H9 (cell line): ENCODE measurements around the gene ONECUT1. TPM values are rescaled to one million over a fixed set of nuclear protein-coding genes. Genes with fewer than 3 reads are reported as not detected.

Experiments
- DNase-seq: peaks from one replicate; pipeline ENCODE4 v3.0.0-alpha.2; 2017
- H2AFZ ChIP-seq: one replicate; pipeline ENCODE4 v1.6.1; 2013; ENCODE audit warnings: mild to moderate bottlenecking, low read length, control low read depth, moderate library complexity
- H2AK5ac ChIP-seq: 2 replicates; pipeline ENCODE4 v1.6.1; 2013; ENCODE audit warnings: low read length, control low read depth, mixed read lengths; ENCODE audit not compliant: insufficient read length
- H2BK120ac ChIP-seq: one replicate; pipeline ENCODE4 v1.6.1; 2013; ENCODE audit warnings: low read depth, mild to moderate bottlenecking, low read length, control low read depth, inconsistent platforms; ENCODE audit not compliant: poor library complexity, severe bottlenecking
- H2BK12ac ChIP-seq: 2 replicates; pipeline ENCODE4 v1.6.1; 2013; ENCODE audit warnings: low read length, control low read depth, mixed read lengths, low read depth; ENCODE audit not compliant: insufficient read length
- H2BK15ac ChIP-seq: 2 replicates; pipeline ENCODE4 v1.6.1; 2013; ENCODE audit warnings: low read depth, low read length, control low read depth
- H2BK20ac ChIP-seq: one replicate; pipeline ENCODE4 v1.6.1; 2013; ENCODE audit warnings: low read depth, mild to moderate bottlenecking, low read length, control low read depth, inconsistent platforms; ENCODE audit not compliant: poor library complexity, severe bottlenecking
- H2BK5ac ChIP-seq: 2 replicates; pipeline ENCODE4 v1.6.1; 2013; ENCODE audit warnings: low read length, control low read depth, mixed read lengths; ENCODE audit not compliant: insufficient read length
- H3K14ac ChIP-seq: 2 replicates; pipeline ENCODE4 v1.6.1; 2013; ENCODE audit warnings: low read length, control low read depth; ENCODE audit not compliant: insufficient read depth
- H3K18ac ChIP-seq: 2 replicates; pipeline ENCODE4 v1.6.1; 2013; ENCODE audit warnings: low read depth, mild to moderate bottlenecking, mixed read lengths, low read length, control low read depth; ENCODE audit not compliant: insufficient read length
- H3K23ac ChIP-seq: 2 replicates; pipeline ENCODE4 v1.6.1; 2013; ENCODE audit warnings: low read length, control low read depth, mixed read lengths, low read depth; ENCODE audit not compliant: insufficient read length
- H3K23me2 ChIP-seq: 2 replicates; pipeline ENCODE4 v1.6.1; 2013; ENCODE audit warnings: low read depth, mild to moderate bottlenecking, mixed read lengths, low read length, control low read depth; ENCODE audit not compliant: insufficient read length, poor library complexity, severe bottlenecking
- H3K27ac ChIP-seq: 2 replicates; pipeline ENCODE4 v1.5.1; 2013; ENCODE audit warnings: low read length, control low read depth, mixed read lengths, low read depth; ENCODE audit not compliant: insufficient read length
- H3K27me3 ChIP-seq: 2 replicates; pipeline ENCODE4 v1.6.1; 2013; ENCODE audit warnings: low read length, control low read depth, inconsistent platforms; ENCODE audit not compliant: insufficient read depth
- H3K4ac ChIP-seq: 2 replicates; pipeline ENCODE4 v1.6.1; 2013; ENCODE audit warnings: low read depth, mild to moderate bottlenecking, control low read depth, inconsistent platforms, low read length, moderate library complexity
- H3K4me1 ChIP-seq: 2 replicates; pipeline ENCODE4 v1.6.1; 2013; ENCODE audit warnings: low read length, control low read depth, inconsistent platforms; ENCODE audit not compliant: insufficient read depth
- H3K4me2 ChIP-seq: 2 replicates; pipeline ENCODE4 v1.6.1; 2013; ENCODE audit warnings: low read length, control low read depth, mixed read lengths; ENCODE audit not compliant: insufficient read length, insufficient read depth
- H3K56ac ChIP-seq: 2 replicates; pipeline ENCODE4 v1.6.1; 2013; ENCODE audit warnings: low read depth, mild to moderate bottlenecking, mixed read lengths, low read length, control low read depth; ENCODE audit not compliant: insufficient read length
- H3K79me1 ChIP-seq: 2 replicates; pipeline ENCODE4 v1.6.1; 2013; ENCODE audit warnings: low read depth, mild to moderate bottlenecking, moderate library complexity, low read length, control low read depth, inconsistent platforms; ENCODE audit not compliant: insufficient read depth, poor library complexity, severe bottlenecking
- H3K79me2 ChIP-seq: 2 replicates; pipeline ENCODE4 v1.6.1; 2013; ENCODE audit warnings: low read length, control low read depth, inconsistent platforms; ENCODE audit not compliant: insufficient read depth
- H3K9ac ChIP-seq: 2 replicates; pipeline ENCODE4 v1.6.1; 2013; ENCODE audit warnings: low read length, control low read depth, mixed read lengths; ENCODE audit not compliant: insufficient read length; ENCODE audit errors: extremely low read depth
- H3K9me3 ChIP-seq: one replicate; pipeline ENCODE4 v1.6.1; 2013; ENCODE audit warnings: low read depth, low read length, inconsistent platforms; ENCODE audit not compliant: control insufficient read depth
- H3T11ph ChIP-seq: one replicate; pipeline ENCODE4 v1.6.1; 2013; ENCODE audit warnings: mild to moderate bottlenecking, low read length, control low read depth, inconsistent platforms
- H4K20me1 ChIP-seq: one replicate; pipeline ENCODE4 v1.6.1; 2013; ENCODE audit not compliant: control insufficient read depth, insufficient read length, insufficient read depth
- H4K5ac ChIP-seq: 2 replicates; pipeline ENCODE4 v1.6.1; 2013; ENCODE audit warnings: low read depth, mild to moderate bottlenecking, mixed read lengths, low read length, control low read depth; ENCODE audit not compliant: insufficient read length
- H4K8ac ChIP-seq: replicated peaks from 2 replicates; pipeline ENCODE4 v1.6.1; 2013; ENCODE audit warnings: low read length, control low read depth, mixed read lengths, low read depth; ENCODE audit not compliant: insufficient read length
- H4K91ac ChIP-seq: 2 replicates; pipeline ENCODE4 v1.6.1; 2013; ENCODE audit warnings: low read depth, mild to moderate bottlenecking, moderate library complexity, mixed read lengths, low read length, control low read depth; ENCODE audit not compliant: insufficient read length
- H3K27ac Mint-ChIP-seq, 3 experiments: 2 replicates in 2 of 3; 3 replicates in 1 of 3; pipeline ENCODE4 v1.8.0; 2020 to 2021; ENCODE audit warnings: mixed read lengths in 3 of 3, mild to moderate bottlenecking in 1 of 3, moderate library complexity in 1 of 3
- H3K27me3 Mint-ChIP-seq: 2 replicates; pipeline ENCODE4 v1.8.0; 2021; ENCODE audit warnings: low read depth, mild to moderate bottlenecking, moderate library complexity, mixed read lengths
- H3K36me3 Mint-ChIP-seq, 3 experiments: 2 replicates in 2 of 3; 3 replicates in 1 of 3; pipeline ENCODE4 v1.8.0; 2020 to 2021; ENCODE audit warnings: low read depth in 3 of 3, mixed read lengths in 3 of 3; ENCODE audit not compliant: insufficient read depth in 1 of 3
- H3K4me1 Mint-ChIP-seq, 2 experiments: 2 replicates each; pipeline ENCODE4 v1.8.0; 2020; ENCODE audit warnings: mixed read lengths in 2 of 2
- H3K4me3 Mint-ChIP-seq, 2 experiments: 2 replicates in 1 of 2; 3 replicates in 1 of 2; pipeline ENCODE4 v1.8.0; 2020 to 2021; ENCODE audit warnings: mild to moderate bottlenecking in 2 of 2, mixed read lengths in 2 of 2, moderate library complexity in 1 of 2
- H3K9me3 Mint-ChIP-seq, 2 experiments: 2 replicates in 1 of 2; 3 replicates in 1 of 2; pipeline ENCODE4 v1.8.0; 2020; ENCODE audit warnings: mild to moderate bottlenecking in 2 of 2, mixed read lengths in 2 of 2, moderate library complexity in 1 of 2
- CTCF ChIP-seq: fragments of 200-600 bp; sonication (generic); conservative IDR thresholded peaks from 3 replicates; pipeline ENCODE4 v1.8.0; 2021; ENCODE audit warnings: antibody characterized with exemption, mild to moderate bottlenecking
- WGBS: extraction: QIAGEN DNeasy Blood & Tissue Kit; methylation state at CpG from one replicate; pipeline ENCODE4 v1.1.7; 2013; ENCODE audit warnings: missing lambda C conversion rate, low lambda C conversion rate, mixed read lengths; ENCODE audit not compliant: insufficient read length; ENCODE audit errors: extremely low coverage; 5-methylcytosine and 5-hydroxymethylcytosine counted together
- total RNA-seq: library from RNA; stranded (reverse); gene quantifications from 2 replicates; pipeline ENCODE4 v1.2.1, GENCODE V29; 2021

The ONECUT1 gene
- total RNA-seq, 1 experiment from 2014 or later: 14.1 TPM

GRCh38 chr15:52715411-52715810, 74.7 kb downstream of the ONECUT1 start:
- Histone ChIP-seq H2BK15ac (no peak overlapping the region), H3K27me3 (no peaks in the 10 kb centered on the region), H3K27ac (no peak overlapping the region), H2BK5ac (no peak overlapping the region), H2AFZ (no peak overlapping the region), H3K4me2 (no peak overlapping the region), H3K23me2 (no peaks in the 10 kb centered on the region), H2BK120ac (no peak overlapping the region), H4K91ac (no peak overlapping the region), H3T11ph (no peak overlapping the region), H3K18ac (no peak overlapping the region), H2BK20ac (no peak overlapping the region), H3K56ac (no peak overlapping the region), H3K14ac (no peak overlapping the region), H3K79me1 (no peaks in the 10 kb centered on the region), H3K9me3 (no peaks in the 10 kb centered on the region), H2AK5ac (no peak overlapping the region), H4K5ac (no peak overlapping the region), H3K9ac (no peak overlapping the region), H4K20me1 (no peaks in the 10 kb centered on the region), H3K4me1 (peaks cover 3% of the 10 kb centered on the region; the same call in 1 of the 2 replicates), H3K23ac (no peak overlapping the region), H3K79me2 (no peaks in the 10 kb centered on the region), H4K8ac (no peak overlapping the region), H2BK12ac (no peak overlapping the region), H3K4ac (no peak overlapping the region)
- Mint-ChIP-seq H3K27me3 (no peaks in the 10 kb centered on the region; the same call in 1 of the 2 replicates), H3K4me1 (peaks cover 7 to 14% of the 10 kb centered on the region in 2 experiments), H3K9me3 (no peaks in the 10 kb centered on the region), H3K27ac (no peak overlapping the region), H3K4me3 (no peak overlapping the region; a peak in 1 of 5 replicates), H3K36me3 (no peaks in the 10 kb centered on the region)
- no peak for TF ChIP-seq CTCF
- WGBS: no CpG with 5 or more reads among the region's 5 CpGs
- DNase-seq: no peak
